Spleen (tissue), 11 donors: Measurements from ENCODE around the gene VGLL4. TPM values are rescaled to one million over a fixed set of nuclear protein-coding genes. Genes with fewer than 3 reads are reported as not detected.

ENCODE experiments used
- DNase-seq: peaks from one replicate; pipeline ENCODE4 v3.0.0-alpha.2; 2020
- H3K27ac ChIP-seq, 8 donors: fragments of 200-600 bp; sonication (generic) in 7 of 8; 1 replicate in 4 of 8; 2 replicates in 4 of 8; pipeline versions ENCODE4 v1.5.0 to v1.8.0; 2016 to 2021; ENCODE audit warnings: inconsistent platforms in 4 of 8, mild to moderate bottlenecking in 4 of 8, moderate library complexity in 1 of 8
- H3K27me3 ChIP-seq, 7 donors: fragments of 200-600 bp; sonication (generic) in 6 of 7; replicated peaks in 1 of 7; 1 replicate in 4 of 7; 2 replicates in 3 of 7; pipeline versions ENCODE4 v1.5.0 to v1.8.0; 2016 to 2021; ENCODE audit warnings: inconsistent platforms in 3 of 7, mild to moderate bottlenecking in 1 of 7
- H3K36me3 ChIP-seq, 6 donors: fragments of 200-600 bp; sonication (generic) in 5 of 6; 1 replicate in 4 of 6; 2 replicates in 2 of 6; pipeline versions ENCODE4 v1.5.0 to v1.8.0; 2016 to 2021; ENCODE audit warnings: inconsistent platforms in 2 of 6
- H3K4me1 ChIP-seq, 6 donors: fragments of 200-600 bp; sonication (generic) in 5 of 6; 1 replicate in 3 of 6; 2 replicates in 3 of 6; pipeline versions ENCODE4 v1.5.0 to v1.8.0; 2016 to 2021; ENCODE audit warnings: inconsistent platforms in 3 of 6
- H3K4me3 ChIP-seq, 8 donors: fragments of 200-600 bp; sonication (generic) in 7 of 8; 1 replicate in 4 of 8; 2 replicates in 4 of 8; pipeline versions ENCODE4 v1.5.0 to v1.8.0; 2016 to 2021; ENCODE audit warnings: inconsistent platforms in 4 of 8, mild to moderate bottlenecking in 4 of 8, moderate library complexity in 2 of 8
- H3K9me3 ChIP-seq, 8 donors: fragments of 200-600 bp; sonication (generic) in 7 of 8; 1 replicate in 4 of 8; 2 replicates in 4 of 8; pipeline versions ENCODE4 v1.5.0 to v1.8.0; 2016 to 2021; ENCODE audit warnings: inconsistent platforms in 4 of 8
- POLR2A ChIP-seq, 3 donors: fragments of 450-650 bp; IDR thresholded peaks; one replicate each; pipeline ENCODE4 v1.5.1; 2017; ENCODE audit warnings: antibody characterized with exemption in 3 of 3, mild to moderate bottlenecking in 1 of 3
- POLR2AphosphoS5 ChIP-seq, 3 donors: sonication (generic); formaldehyde crosslinking; IDR thresholded peaks; one replicate each; pipeline ENCODE4 v1.5.1; 2017; ENCODE audit warnings: antibody characterized with exemption in 3 of 3
- WGBS, 5 donors: extraction: QIAGEN DNeasy Blood & Tissue Kit in 3 of 5; methylation state at CpG; one replicate each; pipeline versions ENCODE4 v1.1.5 to v1.1.7; 2013 to 2018; 5-methylcytosine and 5-hydroxymethylcytosine counted together
- intact Hi-C: fragments of 100-400 bp; cut with DNase I; formaldehyde crosslinking; loops from one replicate; pipeline ENCODE4 v1.15.0; 2023; ENCODE audit warnings: low total_unique reads
- polyA plus RNA-seq, 3 donors: library from polyadenylated mRNA; stranded (reverse); fragments of 200-250 nt; gene quantifications; one replicate each; pipeline ENCODE4 v1.2.1, GENCODE V29; 2013
- total RNA-seq, 7 donors: library from RNA; depleted of rRNA in 3 of 7; stranded (reverse); fragments of >200 nt in 3 of 7; fragmentation: NEBNext Ultra II Directional in 4 of 7; extraction: Animal tissue kit (Norgen Biotek cat#: 25700) in 4 of 7; gene quantifications; one replicate each; pipeline versions ENCODE4 v1.1.0 to v1.2.1, GENCODE V29; 2016 to 2021
- TF ChIP-seq, protein P1 (sequence below), 11 experiments: fragments of 200-600 bp in 7 of 11; fragments of 450-650 bp in 4 of 11; sonication (generic) in 4 of 11; IDR thresholded peaks in 8 of 11; conservative IDR thresholded peaks in 3 of 11; 1 replicate in 7 of 11; 2 replicates in 4 of 11; pipeline versions ENCODE4 v1.4.0 to v1.8.0; 2016 to 2021; ENCODE audit warnings: antibody characterized with exemption in 11 of 11, inconsistent platforms in 4 of 11, mild to moderate bottlenecking in 1 of 11
- donor health status: healthy with polysubstance abuse.
- donor health status: DM: no; HTN: no; CAD: no; lungs with moderate emphysema.
- donor health status: DM: no; HTN: no; CAD: no.
- donor health status: Bipolar disorder and iron deficiency.
- donor health status: healthy.
- donor health status: DM: no; HTN: no; CAD: no.
- donor health status: DM: yes; HTN: yes; CAD: no.

VGLL4 gene
- total and polyA plus RNA-seq, 10 donors, result 13.5 to 80.2 (median 50.8) TPM

DNA sequence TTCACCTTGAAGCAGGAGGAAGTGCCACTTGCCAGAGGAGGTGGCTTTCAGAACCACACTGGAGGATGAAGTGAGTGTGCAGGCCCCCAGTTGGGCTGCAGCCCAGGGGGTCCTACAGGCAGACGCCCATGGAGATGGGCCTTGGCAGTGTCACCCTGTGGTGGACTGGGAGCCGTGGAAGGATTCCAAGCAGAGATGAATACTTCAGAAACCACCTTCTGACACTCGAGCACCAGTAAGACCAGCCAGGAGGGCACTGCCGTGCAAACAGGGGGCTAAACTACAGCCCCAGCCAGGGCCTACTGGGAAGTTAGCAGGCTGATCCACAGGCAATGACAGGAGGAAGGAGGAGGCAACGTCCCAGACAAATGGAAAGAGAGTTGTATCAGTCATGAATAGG lies 55.4 kb downstream of the VGLL4 start:
- no peaks in the 10 kb centered on the region for H3K9me3 ChIP-seq
- intact Hi-C loops, result loop anchor here (10.0 kb wide), 1 partner anchor 46 kb away; no protein-coding TSS in a partner anchor
- DNase-seq, result no peak
- no peak overlapping the region for H3K4me3 ChIP-seq
- WGBS, 5 donors, result 78 to 91% (median 84%) methylated on average over 5 of the region's 5 CpGs
- H3K27me3 ChIP-seq, result no peaks in the 10 kb centered on the region
- H3K27ac ChIP-seq, result peak overlapping the region in 4 of 8 donors; percentile 28 to 45 (median 40)
- peaks cover 16 to 99% (median 51%) of the 10 kb centered on the region in 6 donors for H3K4me1 ChIP-seq
- TF ChIP-seq, protein P1, sequence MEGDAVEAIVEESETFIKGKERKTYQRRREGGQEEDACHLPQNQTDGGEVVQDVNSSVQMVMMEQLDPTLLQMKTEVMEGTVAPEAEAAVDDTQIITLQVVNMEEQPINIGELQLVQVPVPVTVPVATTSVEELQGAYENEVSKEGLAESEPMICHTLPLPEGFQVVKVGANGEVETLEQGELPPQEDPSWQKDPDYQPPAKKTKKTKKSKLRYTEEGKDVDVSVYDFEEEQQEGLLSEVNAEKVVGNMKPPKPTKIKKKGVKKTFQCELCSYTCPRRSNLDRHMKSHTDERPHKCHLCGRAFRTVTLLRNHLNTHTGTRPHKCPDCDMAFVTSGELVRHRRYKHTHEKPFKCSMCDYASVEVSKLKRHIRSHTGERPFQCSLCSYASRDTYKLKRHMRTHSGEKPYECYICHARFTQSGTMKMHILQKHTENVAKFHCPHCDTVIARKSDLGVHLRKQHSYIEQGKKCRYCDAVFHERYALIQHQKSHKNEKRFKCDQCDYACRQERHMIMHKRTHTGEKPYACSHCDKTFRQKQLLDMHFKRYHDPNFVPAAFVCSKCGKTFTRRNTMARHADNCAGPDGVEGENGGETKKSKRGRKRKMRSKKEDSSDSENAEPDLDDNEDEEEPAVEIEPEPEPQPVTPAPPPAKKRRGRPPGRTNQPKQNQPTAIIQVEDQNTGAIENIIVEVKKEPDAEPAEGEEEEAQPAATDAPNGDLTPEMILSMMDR (IDR thresholded peaks at IDR 0.05 in 8 of 11, conservative IDR thresholded peaks at IDR 0.05 in 3 of 11), result no peak
- TF ChIP-seq POLR2A (IDR thresholded peaks at IDR 0.05), result no peak
- no peak for TF ChIP-seq POLR2AphosphoS5 (IDR thresholded peaks at IDR 0.05)
- H3K36me3 ChIP-seq, result peaks cover 0 to 23% (median 0%) of the 10 kb centered on the region in 6 donors

DNA sequence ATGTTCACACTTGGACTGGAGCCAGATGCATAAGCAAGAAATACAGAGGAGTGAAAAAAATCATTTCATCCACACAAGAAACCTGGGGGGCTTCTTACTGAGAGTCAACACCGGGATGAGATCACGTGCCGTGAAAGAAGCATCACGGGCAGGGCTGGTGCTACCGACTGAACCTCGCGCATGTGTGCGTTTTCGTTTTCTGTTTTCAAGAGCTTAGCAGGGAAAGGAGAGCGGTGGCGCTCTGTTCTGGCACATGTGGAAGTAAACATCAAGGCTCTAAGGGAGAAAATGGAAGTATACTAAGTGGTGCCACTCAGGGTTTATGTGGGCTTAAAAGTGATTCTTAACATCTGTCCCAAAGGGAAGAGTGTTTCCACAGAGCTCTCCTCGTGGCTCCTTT lies 55.9 kb downstream of the VGLL4 start:
- no peaks in the 10 kb centered on the region for H3K9me3 ChIP-seq
- H3K27ac ChIP-seq, result peak overlapping the region in 4 of 8 donors; percentile 28 to 45 (median 40)
- no peak for TF ChIP-seq POLR2A (IDR thresholded peaks at IDR 0.05)
- TF ChIP-seq, protein P1 (IDR thresholded peaks at IDR 0.05 in 8 of 11, conservative IDR thresholded peaks at IDR 0.05 in 3 of 11), result no peak
- TF ChIP-seq POLR2AphosphoS5 (IDR thresholded peaks at IDR 0.05), result peak in 1 of 3 donors; percentile 8
- H3K4me3 ChIP-seq, result no peak overlapping the region
- intact Hi-C loops, result loop anchor here (10.0 kb wide), 1 partner anchor 47 kb away; no protein-coding TSS in a partner anchor
- H3K4me1 ChIP-seq, result peaks cover 18 to 99% (median 53%) of the 10 kb centered on the region in 6 donors
- 82 to 87% (median 85%) methylated on average over 12 of the region's 12 CpGs for WGBS, 5 donors
- no peak for DNase-seq
- H3K36me3 ChIP-seq, result peaks cover 0 to 23% (median 0%) of the 10 kb centered on the region in 6 donors
- no peaks in the 10 kb centered on the region for H3K27me3 ChIP-seq

DNA sequence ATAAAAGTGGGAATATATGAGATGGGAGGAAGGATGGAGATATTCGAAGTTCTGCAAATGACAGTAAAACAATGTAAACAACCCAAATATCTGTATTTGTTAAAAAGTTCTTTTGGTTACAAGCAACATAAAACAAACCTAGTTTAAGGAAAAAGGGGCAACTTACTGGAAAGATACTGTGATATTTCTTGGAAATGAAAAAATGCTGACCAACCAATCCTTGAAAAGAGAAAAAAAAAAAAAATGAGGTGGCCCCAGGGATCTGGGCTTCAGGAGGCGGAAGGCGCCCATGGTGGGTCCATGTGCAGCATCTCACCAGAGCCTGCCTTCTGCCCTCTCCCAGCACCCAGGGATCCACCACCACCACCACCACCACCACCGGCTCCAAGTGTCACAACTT lies 59.1 kb downstream of the VGLL4 start:
- WGBS, 5 donors, result 83 to 90% (median 85%) methylated on average over 4 of the region's 4 CpGs
- intact Hi-C loops, result loop anchor here (10.0 kb wide), 1 partner anchor 50 kb away; no protein-coding TSS in a partner anchor
- H3K4me3 ChIP-seq, result no peak overlapping the region
- H3K27ac ChIP-seq, result no peak overlapping the region
- peaks cover 20 to 93% (median 49%) of the 10 kb centered on the region in 6 donors for H3K4me1 ChIP-seq
- no peak for DNase-seq
- no peaks in the 10 kb centered on the region for H3K27me3 ChIP-seq
- no peaks in the 10 kb centered on the region for H3K9me3 ChIP-seq
- TF ChIP-seq, protein P1 (IDR thresholded peaks at IDR 0.05 in 8 of 11, conservative IDR thresholded peaks at IDR 0.05 in 3 of 11), result no peak
- peaks cover 0 to 17% (median 0%) of the 10 kb centered on the region in 6 donors for H3K36me3 ChIP-seq

- Histone ChIP-seq H3K4me3 (no peak overlapping the region), H3K4me1 (peaks cover 15 to 84% (median 44%) of the 10 kb centered on the region in 6 donors), H3K9me3 (no peaks in the 10 kb centered on the region), H3K27ac (peak overlapping the region in 2 of 8 donors; percentile 32 to 67), H3K27me3 (no peaks in the 10 kb centered on the region), H3K36me3 (peaks cover 0 to 17% (median 0%) of the 10 kb centered on the region in 6 donors)
- DNase-seq, result no peak
- intact Hi-C loops, result loop anchor here (10.0 kb wide), 1 partner anchor 51 kb away; no protein-coding TSS in a partner anchor
- TF ChIP-seq, protein P1 (IDR thresholded peaks at IDR 0.05 in 8 of 11, conservative IDR thresholded peaks at IDR 0.05 in 3 of 11), result no peak
- TF ChIP-seq POLR2AphosphoS5 (IDR thresholded peaks at IDR 0.05), result no peak
- TF ChIP-seq POLR2A (IDR thresholded peaks at IDR 0.05), result no peak
- 75 to 88% (median 80%) methylated on average over 10 of the region's 10 CpGs for WGBS, 5 donors
These were observed 60.1 kb downstream of the VGLL4 start for GRCh38 chr3:11583638-11584046.
